Activated naive CD8-positive, alpha-beta T cell treated with anti-CD3 and anti-CD28 coated beads, Interleukin-2, amount 50 U/mL, for 16 hours (primary cell): Measurements from ENCODE around the gene TOB2.
"Not testable (repeated sequence)": the region's sequence is repeated elsewhere in the genome, so short reads cannot be mapped to it uniquely, and the experiment has no call there.

ENCODE experiments used
- DNase-seq: peaks from one replicate; pipeline ENCODE4 v3.0.0-alpha.2; 2020; ENCODE audit warnings: low read depth, low spot score

TOB2 gene

GRCh38 chr22:41468381-41469217, 22.0 kb upstream of the TOB2 start, which contains the start of the genes ACO2 and PHF5A:
Gene ACO2 (plus strand): TSS chr22:41469117. CDS start chr22:41469147, 30 bp downstream.
Gene PHF5A (minus strand): TSS chr22:41468692. CDS start chr22:41468653, 39 bp downstream.
- peak; percentile 95 for DNase-seq

- DNase-seq, result no peak
Observed at GRCh38 chr22:41461901-41462300, 15.3 kb upstream of the TOB2 start.

- DNase-seq, result not testable (repeated sequence)
Observed at GRCh38 chr22:41460071-41460470, 13.5 kb upstream of the TOB2 start.

- no peak for DNase-seq
Observed at GRCh38 chr22:41459431-41459830, 12.8 kb upstream of the TOB2 start.

- no peak for DNase-seq
Observed at GRCh38 chr22:41458161-41458728, 11.6 kb upstream of the TOB2 start.

- peak; percentile 81 for DNase-seq
Observed at GRCh38 chr22:41448189-41448808, 1.7 kb upstream of the TOB2 start.

- peak; percentile 22 for DNase-seq
Observed at GRCh38 chr22:41447435-41448188, 1.0 kb upstream of the TOB2 start.

GRCh38 chr22:41446057-41446501, 522 bp downstream of the TOB2 start:
- no peak for DNase-seq

- DNase-seq, result no peak
Observed at GRCh38 chr22:41445129-41446056, 1.2 kb downstream of the TOB2 start.

GRCh38 chr22:41444360-41445128, 2.1 kb downstream of the TOB2 start:
- DNase-seq, result peak; percentile 66

GRCh38 chr22:41442240-41442792, 4.3 kb downstream of the TOB2 start:
- DNase-seq, result no peak

GRCh38 chr22:41440511-41440910, 6.1 kb downstream of the TOB2 start:
- DNase-seq, result not testable (repeated sequence)

- DNase-seq, result no peak
Observed at GRCh38 chr22:41437198-41437597, 9.4 kb downstream of the TOB2 start.

GRCh38 chr22:41436322-41437113, 10.1 kb downstream of the TOB2 start:
- no peak for DNase-seq

GRCh38 chr22:41435560-41435959, 11.0 kb downstream of the TOB2 start:
- DNase-seq, result no peak

- not testable (repeated sequence) for DNase-seq
Observed at GRCh38 chr22:41434361-41435003, 12.1 kb downstream of the TOB2 start.

GRCh38 chr22:41433480-41433879, 13.1 kb downstream of the TOB2 start:
- DNase-seq, result not testable (repeated sequence)

GRCh38 chr22:41431656-41432055, 14.9 kb downstream of the TOB2 start:
- DNase-seq, result no peak
